B cell (primary cell): ENCODE measurements around the gene FCER2. TPM values are rescaled to one million over a fixed set of nuclear protein-coding genes. Genes with fewer than 3 reads are reported as not detected.

Experiments
- ATAC-seq: fragments of 200-7000 bp; cut with Tn5 transposase; one replicate; pipeline ENCODE4 v1.10.0; 2021; ENCODE audit warnings: low read depth, mild to moderate bottlenecking, moderate number of reproducible peaks, moderate library complexity
- CTCF ChIA-PET: fragments of 350-600 bp; sonication (Branson Sonifier 250); formaldehyde crosslinking; loops from one replicate; lab custom pipeline; 2021; ENCODE audit warnings: antibody characterized with exemption, inconsistent platforms; lab: Charles Lee
- POLR2A ChIA-PET: fragments of 350-600 bp; sonication (Branson Sonifier 250); formaldehyde crosslinking; loops from one replicate; lab custom pipeline; 2021; ENCODE audit warnings: antibody characterized with exemption; lab: Charles Lee
- DNase-seq: peaks from one replicate; pipeline ENCODE4 v3.0.0; 2013
- H2AFZ ChIP-seq: 2 replicates; pipeline ENCODE4 v1.6.1; 2012; ENCODE audit warnings: mild to moderate bottlenecking, low read depth, low read length; ENCODE audit not compliant: insufficient read depth, poor library complexity, severe bottlenecking
- H3K27ac ChIP-seq, 2 donors: 1 replicate in 1 of 2; 2 replicates in 1 of 2; pipeline ENCODE4 v1.5.1; 2012 to 2013; ENCODE audit warnings: low read length in 2 of 2, mild to moderate bottlenecking in 2 of 2, moderate library complexity in 1 of 2
- H3K27me3 ChIP-seq, 4 experiments: fragments of 200-600 bp in 1 of 4; sonication (generic) in 1 of 4; replicated peaks in 1 of 4; 1 replicate in 2 of 4; 2 replicates in 2 of 4; pipeline versions ENCODE4 v1.6.1 to v1.7.0; 2013 to 2016; ENCODE audit warnings: low read length in 3 of 4, mild to moderate bottlenecking in 2 of 4, mixed read lengths in 1 of 4, moderate library complexity in 1 of 4; ENCODE audit not compliant: insufficient read depth in 4 of 4, control insufficient read depth in 3 of 4; ENCODE audit errors: control extremely low read depth in 1 of 4
- H3K36me3 ChIP-seq, 2 experiments: replicated peaks in 1 of 2; 1 replicate in 1 of 2; 2 replicates in 1 of 2; pipeline versions ENCODE4 v1.6.1 to v1.7.1; 2013; ENCODE audit warnings: low read length in 1 of 2; ENCODE audit not compliant: insufficient read depth in 2 of 2, control insufficient read depth in 1 of 2; ENCODE audit errors: control extremely low read depth in 1 of 2, extremely low read depth in 1 of 2
- H3K4me1 ChIP-seq, 2 donors: fragments of 200-600 bp in 1 of 2; sonication (generic) in 1 of 2; 1 replicate in 1 of 2; 2 replicates in 1 of 2; pipeline versions ENCODE4 v1.5.1 to v1.6.1; 2013 to 2017; ENCODE audit warnings: low read length in 2 of 2; ENCODE audit not compliant: control insufficient read depth in 2 of 2, insufficient read depth in 2 of 2
- H3K4me2 ChIP-seq: replicated peaks from 2 replicates; pipeline ENCODE3; 2012; ENCODE audit warnings: mild to moderate bottlenecking, low read depth, low read length; ENCODE audit not compliant: poor library complexity, severe bottlenecking
- H3K4me3 ChIP-seq, 5 experiments: fragments of 200-600 bp in 1 of 5; sonication (generic) in 1 of 5; 1 replicate in 3 of 5; 2 replicates in 2 of 5; pipeline versions ENCODE4 v1.5.1 to v1.7.0; 2011 to 2016; ENCODE audit warnings: low read length in 4 of 5, mild to moderate bottlenecking in 4 of 5, low read depth in 2 of 5, control low read depth in 1 of 5, moderate library complexity in 1 of 5; ENCODE audit not compliant: insufficient read depth in 1 of 5; ENCODE audit errors: control extremely low read depth in 1 of 5, extremely low read depth in 1 of 5
- H3K79me2 ChIP-seq: fragments of 200-600 bp; sonication (generic); one replicate; pipeline ENCODE4 v1.6.0; 2016; ENCODE audit warnings: low read length; ENCODE audit not compliant: control insufficient read depth, insufficient read depth
- H3K9ac ChIP-seq: fragments of 200-600 bp; sonication (generic); 2 replicates; pipeline ENCODE4 v1.6.1; 2017; ENCODE audit warnings: mild to moderate bottlenecking, low read length, moderate library complexity
- H3K9me3 ChIP-seq, 3 donors: one replicate each; pipeline versions ENCODE4 v1.6.1 to v1.7.1; 2013; ENCODE audit warnings: low read length in 2 of 3; ENCODE audit not compliant: control insufficient read depth in 2 of 3, insufficient read depth in 1 of 3; ENCODE audit errors: control extremely low read depth in 1 of 3
- H4K20me1 ChIP-seq: 2 replicates; pipeline ENCODE4 v1.6.0; 2012; ENCODE audit warnings: mild to moderate bottlenecking, low read length; ENCODE audit not compliant: insufficient read depth, control insufficient read depth, poor library complexity, severe bottlenecking
- H3K27ac Mint-ChIP-seq: one replicate; pipeline ENCODE4 v1.8.0; 2021; ENCODE audit warnings: mixed read lengths
- H3K27me3 Mint-ChIP-seq: one replicate; pipeline ENCODE4 v1.8.0; 2021; ENCODE audit warnings: mixed read lengths
- H3K4me1 Mint-ChIP-seq: one replicate; pipeline ENCODE4 v1.8.0; 2021; ENCODE audit warnings: mixed read lengths
- H3K4me3 Mint-ChIP-seq: one replicate; pipeline ENCODE4 v1.8.0; 2021; ENCODE audit warnings: mixed read lengths
- H3K9me3 Mint-ChIP-seq: one replicate; pipeline ENCODE4 v1.8.0; 2022; ENCODE audit warnings: mixed read lengths; ENCODE audit not compliant: insufficient read depth
- EZH2 ChIP-seq: IDR thresholded peaks from 2 replicates; pipeline ENCODE4 v1.6.1; 2012; ENCODE audit warnings: borderline replicate concordance, low read depth, mild to moderate bottlenecking, moderate library complexity, low read length; ENCODE audit not compliant: insufficient read depth, poor library complexity, severe bottlenecking
- WGBS: methylation state at CpG from one replicate; pipeline ENCODE4 v1.1.5; 2013; ENCODE audit warnings: missing lambda C conversion rate; ENCODE audit not compliant: insufficient coverage; 5-methylcytosine and 5-hydroxymethylcytosine counted together
- intact Hi-C: fragments of 100-400 bp; cut with micrococcal nuclease; formaldehyde crosslinking; loops from one replicate; pipeline ENCODE4 v1.10.0; 2022
- polyA plus RNA-seq: library from polyadenylated mRNA; depleted of rRNA; stranded (reverse); fragments of >200 nt; gene quantifications from 2 replicates; pipeline ENCODE4 v1.2.3, GENCODE V29; 2012
- total RNA-seq, 2 donors: library from RNA; stranded (reverse); fragments of 120-200 nt in 1 of 2; gene quantifications; 1 replicate in 1 of 2; 2 replicates in 1 of 2; pipeline versions ENCODE4 v1.2.3 to v1.2.4, GENCODE V29; 2013 to 2022
- TF ChIP-seq, protein P1 (sequence below): fragments of 200-600 bp; IDR thresholded peaks from one replicate; pipeline ENCODE4 v1.8.0; 2022; ENCODE audit warnings: antibody characterized with exemption, mild to moderate bottlenecking

The FCER2 gene
- total and polyA plus RNA-seq, 2 donors (not counting 1 experiment from before 2014, with no cell fraction given) = 17.1 to 419 TPM

- H3K9me3 Mint-ChIP-seq = no peaks in the 10 kb centered on the region
- no peak overlapping the region for H3K27ac Mint-ChIP-seq
- H3K9me3 ChIP-seq = peaks cover 0 to 24% (median 0%) of the 10 kb centered on the region in 3 donors
- ChIA-PET POLR2A (no interaction called here), CTCF (interaction anchor here (0.9 kb wide), 1 partner anchor 18 kb away, joined by 3 read pairs; the partner anchor contains the start of gene CD209)
- peaks cover 27 to 40% of the 10 kb centered on the region in 2 donors for H3K4me1 ChIP-seq
- H4K20me1 ChIP-seq = no peaks in the 10 kb centered on the region
- H3K9ac ChIP-seq = peak overlapping the region; percentile 53
- peaks cover 0 to 40% (median 20%) of the 10 kb centered on the region in 4 experiments for H3K27me3 ChIP-seq
- H3K79me2 ChIP-seq = no peaks in the 10 kb centered on the region
- DNase-seq (peak; percentile 66), ATAC-seq (peak; percentile 62)
- peak overlapping the region; percentile 77 for H3K4me2 ChIP-seq
- TF ChIP-seq, protein P1, sequence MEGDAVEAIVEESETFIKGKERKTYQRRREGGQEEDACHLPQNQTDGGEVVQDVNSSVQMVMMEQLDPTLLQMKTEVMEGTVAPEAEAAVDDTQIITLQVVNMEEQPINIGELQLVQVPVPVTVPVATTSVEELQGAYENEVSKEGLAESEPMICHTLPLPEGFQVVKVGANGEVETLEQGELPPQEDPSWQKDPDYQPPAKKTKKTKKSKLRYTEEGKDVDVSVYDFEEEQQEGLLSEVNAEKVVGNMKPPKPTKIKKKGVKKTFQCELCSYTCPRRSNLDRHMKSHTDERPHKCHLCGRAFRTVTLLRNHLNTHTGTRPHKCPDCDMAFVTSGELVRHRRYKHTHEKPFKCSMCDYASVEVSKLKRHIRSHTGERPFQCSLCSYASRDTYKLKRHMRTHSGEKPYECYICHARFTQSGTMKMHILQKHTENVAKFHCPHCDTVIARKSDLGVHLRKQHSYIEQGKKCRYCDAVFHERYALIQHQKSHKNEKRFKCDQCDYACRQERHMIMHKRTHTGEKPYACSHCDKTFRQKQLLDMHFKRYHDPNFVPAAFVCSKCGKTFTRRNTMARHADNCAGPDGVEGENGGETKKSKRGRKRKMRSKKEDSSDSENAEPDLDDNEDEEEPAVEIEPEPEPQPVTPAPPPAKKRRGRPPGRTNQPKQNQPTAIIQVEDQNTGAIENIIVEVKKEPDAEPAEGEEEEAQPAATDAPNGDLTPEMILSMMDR = no peak
- TF ChIP-seq EZH2 = peak; percentile 58
- H2AFZ ChIP-seq = peak overlapping the region; percentile 70
- H3K27ac ChIP-seq = no peak overlapping the region
- H3K36me3 ChIP-seq = no peaks in the 10 kb centered on the region
- H3K4me1 Mint-ChIP-seq = peaks cover 34% of the 10 kb centered on the region
- peaks cover 27% of the 10 kb centered on the region for H3K27me3 Mint-ChIP-seq
- intact Hi-C loops = no loop called here
- WGBS = 8% methylated on average over 34 of the region's 34 CpGs
- peak overlapping the region; percentile 83 for H3K4me3 Mint-ChIP-seq
- H3K4me3 ChIP-seq = peak overlapping the region in 4 of 5 experiments; percentile 35 to 51 (median 45)
Observed at GRCh38 chr19:7729831-7730285, 27.9 kb upstream of the FCER2 start.

DNA sequence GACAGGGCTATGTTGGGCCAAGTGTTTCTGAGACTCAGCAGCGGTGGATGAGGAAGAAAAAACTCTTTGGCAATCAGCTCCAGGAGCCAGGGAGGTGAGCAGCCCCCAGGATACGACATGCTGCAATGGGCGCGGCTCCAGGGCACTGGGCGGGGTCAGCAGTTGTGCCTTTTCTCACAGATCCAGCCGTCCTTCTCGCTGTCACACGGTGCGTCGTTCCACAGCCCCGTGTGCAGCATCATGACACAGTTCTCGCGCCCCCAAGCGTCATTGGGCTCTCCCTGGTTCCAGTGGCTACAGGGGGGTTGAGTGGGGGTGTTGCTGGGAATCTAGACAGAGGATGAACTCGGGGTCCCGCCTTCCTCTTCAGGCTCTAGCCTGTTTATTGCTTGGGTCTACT, 27.3 kb upstream of the FCER2 start:
- H3K4me2 ChIP-seq = peak overlapping the region; percentile 77
- POLR2A ChIA-PET = no interaction called here
- Mint-ChIP-seq H3K27ac (peak overlapping the region; percentile 10), H3K27me3 (peaks cover 24% of the 10 kb centered on the region), H3K4me1 (peaks cover 30% of the 10 kb centered on the region), H3K4me3 (peak overlapping the region; percentile 83), H3K9me3 (no peaks in the 10 kb centered on the region)
- CTCF ChIA-PET = interaction anchor here (1.2 kb wide), 1 partner anchor 49 kb away, joined by 6 read pairs; the partner anchor contains the start of gene TRAPPC5
- WGBS = 23% methylated on average over 11 of the region's 16 CpGs
- peak overlapping the region in 3 of 5 experiments; percentile 41 to 51 (median 49) for H3K4me3 ChIP-seq
- H3K79me2 ChIP-seq = no peaks in the 10 kb centered on the region
- H3K27ac ChIP-seq = no peak overlapping the region
- peaks cover 27 to 35% of the 10 kb centered on the region in 2 donors for H3K4me1 ChIP-seq
- H2AFZ ChIP-seq = peak overlapping the region; percentile 12
- DNase-seq = peak; percentile 56
- TF ChIP-seq, protein P1 = no peak
- TF ChIP-seq EZH2 = no peak
- ATAC-seq = peak; percentile 25
- intact Hi-C loops = no loop called here
- no peaks in the 10 kb centered on the region for H3K36me3 ChIP-seq
- no peaks in the 10 kb centered on the region for H4K20me1 ChIP-seq
- peaks cover 0 to 24% (median 0%) of the 10 kb centered on the region in 3 donors for H3K9me3 ChIP-seq
- H3K9ac ChIP-seq = peak overlapping the region; percentile 53
- H3K27me3 ChIP-seq = peaks cover 0 to 40% (median 20%) of the 10 kb centered on the region in 4 experiments
